ENCODE data around the gene PROX1. TPM values are rescaled to one million over a fixed set of nuclear protein-coding genes. Genes with fewer than 3 reads are reported as not detected.
A peak's percentile ranks its signal among the peaks of the same experiment; 100 is the strongest.

The PROX1 gene
- total RNA-seq, 2 experiments from 2014 or later: 0.09 to 0.14 TPM

GRCh38 chr1:213989002-213989855, 1.5 kb downstream of the PROX1 start:
- intact Hi-C loops (cut with DNase I, micrococcal nuclease): loop anchor here in 1 of 2 experiments (5.0 kb wide), 2 partner anchors 227 to 1578 kb away; partner anchors contain the start of gene KCTD3
- H3K4me1 Mint-ChIP-seq: peaks cover 34% of the 10 kb centered on the region
- CTCF ChIA-PET: no interaction called here
- peak overlapping the region; percentile 81 for H3K4me3 Mint-ChIP-seq
- DNase-seq (no peak), ATAC-seq (no peak)
- no peaks in the 10 kb centered on the region for H3K36me3 Mint-ChIP-seq (ENCODE audit: low read depth)
- POLR2A ChIA-PET: interaction anchor here (0.6 kb wide), 1 partner anchor 16 kb away, joined by 3 read pairs; no protein-coding TSS in a partner anchor
- H3K9me3 Mint-ChIP-seq (ENCODE audit: low read depth): no peaks in the 10 kb centered on the region
- no peak overlapping the region for H3K27ac Mint-ChIP-seq
- H3K27me3 Mint-ChIP-seq: peaks cover 83% of the 10 kb centered on the region

- Mint-ChIP-seq H3K4me1 (peaks cover 6% of the 10 kb centered on the region), H3K36me3 (ENCODE audit: low read depth) (no peaks in the 10 kb centered on the region), H3K9me3 (ENCODE audit: low read depth) (no peaks in the 10 kb centered on the region), H3K4me3 (no peak overlapping the region), H3K27me3 (peaks cover 43% of the 10 kb centered on the region), H3K27ac (no peak overlapping the region)
- intact Hi-C loops (cut with DNase I, micrococcal nuclease): no loop called here
- DNase-seq: no peak
- ATAC-seq: no peak
- ChIA-PET POLR2A (no interaction called here), CTCF (interaction anchor here (2.0 kb wide), 1 partner anchor 335 kb away, joined by 5 read pairs; no protein-coding TSS in a partner anchor)
Measured at GRCh38 chr1:213993929-213994328, 6.2 kb downstream of the PROX1 start.

- H3K36me3 Mint-ChIP-seq (ENCODE audit: low read depth): no peaks in the 10 kb centered on the region
- ChIA-PET POLR2A (no interaction called here), CTCF (interaction anchor here (2.0 kb wide), 1 partner anchor 334 kb away, joined by 5 read pairs; no protein-coding TSS in a partner anchor)
- H3K27ac Mint-ChIP-seq: no peak overlapping the region
- ATAC-seq (no peak), DNase-seq (no peak)
- H3K4me1 Mint-ChIP-seq: no peaks in the 10 kb centered on the region
- intact Hi-C loops (cut with DNase I, micrococcal nuclease): no loop called here
- H3K9me3 Mint-ChIP-seq (ENCODE audit: low read depth): no peaks in the 10 kb centered on the region
- peaks cover 35% of the 10 kb centered on the region for H3K27me3 Mint-ChIP-seq
- H3K4me3 Mint-ChIP-seq: no peak overlapping the region
Measured at GRCh38 chr1:213994888-213995287, 7.1 kb downstream of the PROX1 start.

DNA sequence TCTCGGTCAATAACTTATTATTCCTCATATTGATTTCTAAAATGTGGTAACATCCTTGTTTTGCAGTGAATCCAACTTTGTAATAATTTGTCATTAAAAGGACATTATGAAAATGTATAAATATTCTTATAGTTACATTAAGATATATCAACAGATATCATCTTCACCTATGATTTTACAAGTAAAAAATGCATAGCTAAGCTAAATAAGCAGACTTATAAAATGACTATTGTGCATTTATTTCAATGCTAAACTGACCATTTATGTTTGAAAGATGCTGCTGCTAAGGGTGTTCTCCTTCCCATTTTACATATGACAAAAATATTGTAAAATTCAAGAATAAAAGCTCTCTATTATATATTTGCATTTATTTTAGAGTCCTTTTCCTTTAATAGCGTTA, 7.8 kb downstream of the PROX1 start:
- Mint-ChIP-seq H3K36me3 (ENCODE audit: low read depth) (no peaks in the 10 kb centered on the region), H3K9me3 (ENCODE audit: low read depth) (no peaks in the 10 kb centered on the region), H3K27me3 (peaks cover 28% of the 10 kb centered on the region), H3K4me3 (no peak overlapping the region), H3K4me1 (no peaks in the 10 kb centered on the region), H3K27ac (no peak overlapping the region)
- POLR2A ChIA-PET: no interaction called here
- ATAC-seq (no peak), DNase-seq (no peak)
- CTCF ChIA-PET: no interaction called here
- intact Hi-C loops (cut with DNase I, micrococcal nuclease): no loop called here

DNA sequence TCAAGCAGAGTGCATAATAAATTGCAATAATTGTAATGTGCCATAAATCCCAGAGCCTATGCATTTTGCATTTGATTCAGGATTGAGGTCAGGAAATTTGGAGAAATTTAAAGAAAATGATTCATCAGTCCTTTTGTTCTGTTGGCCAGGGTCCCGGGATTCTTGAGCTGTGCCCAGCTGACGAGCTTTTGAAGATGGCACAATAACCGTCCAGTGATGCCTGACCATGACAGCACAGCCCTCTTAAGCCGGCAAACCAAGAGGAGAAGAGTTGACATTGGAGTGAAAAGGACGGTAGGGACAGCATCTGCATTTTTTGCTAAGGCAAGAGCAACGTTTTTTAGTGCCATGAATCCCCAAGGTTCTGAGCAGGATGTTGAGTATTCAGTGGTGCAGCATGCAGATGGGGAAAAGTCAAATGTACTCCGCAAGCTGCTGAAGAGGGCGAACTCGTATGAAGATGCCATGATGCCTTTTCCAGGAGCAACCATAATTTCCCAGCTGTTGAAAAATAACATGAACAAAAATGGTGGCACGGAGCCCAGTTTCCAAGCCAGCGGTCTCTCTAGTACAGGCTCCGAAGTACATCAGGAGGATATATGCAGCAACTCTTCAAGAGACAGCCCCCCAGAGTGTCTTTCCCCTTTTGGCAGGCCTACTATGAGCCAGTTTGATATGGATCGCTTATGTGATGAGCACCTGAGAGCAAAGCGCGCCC, 8.7 kb downstream of the PROX1 start:
- no peaks in the 10 kb centered on the region for H3K9me3 Mint-ChIP-seq (ENCODE audit: low read depth)
- H3K36me3 Mint-ChIP-seq (ENCODE audit: low read depth): no peaks in the 10 kb centered on the region
- no peak for ATAC-seq
- no peak overlapping the region for H3K27ac Mint-ChIP-seq
- CTCF ChIA-PET: no interaction called here
- no peaks in the 10 kb centered on the region for H3K4me1 Mint-ChIP-seq
- intact Hi-C loops (cut with DNase I, micrococcal nuclease): no loop called here
- POLR2A ChIA-PET: no interaction called here
- no peak for DNase-seq
- no peak overlapping the region for H3K4me3 Mint-ChIP-seq
- H3K27me3 Mint-ChIP-seq: peaks cover 20% of the 10 kb centered on the region

DNA sequence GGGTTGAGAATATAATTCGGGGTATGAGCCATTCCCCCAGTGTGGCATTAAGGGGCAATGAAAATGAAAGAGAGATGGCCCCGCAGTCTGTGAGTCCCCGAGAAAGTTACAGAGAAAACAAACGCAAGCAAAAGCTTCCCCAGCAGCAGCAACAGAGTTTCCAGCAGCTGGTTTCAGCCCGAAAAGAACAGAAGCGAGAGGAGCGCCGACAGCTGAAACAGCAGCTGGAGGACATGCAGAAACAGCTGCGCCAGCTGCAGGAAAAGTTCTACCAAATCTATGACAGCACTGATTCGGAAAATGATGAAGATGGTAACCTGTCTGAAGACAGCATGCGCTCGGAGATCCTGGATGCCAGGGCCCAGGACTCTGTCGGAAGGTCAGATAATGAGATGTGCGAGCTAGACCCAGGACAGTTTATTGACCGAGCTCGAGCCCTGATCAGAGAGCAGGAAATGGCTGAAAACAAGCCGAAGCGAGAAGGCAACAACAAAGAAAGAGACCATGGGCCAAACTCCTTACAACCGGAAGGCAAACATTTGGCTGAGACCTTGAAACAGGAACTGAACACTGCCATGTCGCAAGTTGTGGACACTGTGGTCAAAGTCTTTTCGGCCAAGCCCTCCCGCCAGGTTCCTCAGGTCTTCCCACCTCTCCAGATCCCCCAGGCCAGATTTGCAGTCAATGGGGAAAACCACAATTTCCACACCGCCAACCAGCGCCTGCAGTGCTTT, 9.4 kb downstream of the PROX1 start:
- Mint-ChIP-seq H3K27me3 (peaks cover 15% of the 10 kb centered on the region), H3K27ac (no peak overlapping the region), H3K4me1 (no peaks in the 10 kb centered on the region), H3K4me3 (no peak overlapping the region), H3K36me3 (ENCODE audit: low read depth) (no peaks in the 10 kb centered on the region), H3K9me3 (ENCODE audit: low read depth) (no peaks in the 10 kb centered on the region)
- DNase-seq: no peak
- no peak for ATAC-seq
- ChIA-PET POLR2A (no interaction called here), CTCF (no interaction called here)
- intact Hi-C loops (cut with DNase I, micrococcal nuclease): no loop called here

- CTCF ChIA-PET: no interaction called here
- Mint-ChIP-seq H3K36me3 (ENCODE audit: low read depth) (no peaks in the 10 kb centered on the region), H3K4me1 (no peaks in the 10 kb centered on the region), H3K4me3 (no peak overlapping the region), H3K9me3 (ENCODE audit: low read depth) (no peaks in the 10 kb centered on the region), H3K27ac (no peak overlapping the region), H3K27me3 (peaks cover 10% of the 10 kb centered on the region)
- intact Hi-C loops (cut with DNase I, micrococcal nuclease): no loop called here
- POLR2A ChIA-PET: no interaction called here
- no peak for DNase-seq
- ATAC-seq: no peak
Measured at GRCh38 chr1:213997772-213998107, 10.0 kb downstream of the PROX1 start.

DNA sequence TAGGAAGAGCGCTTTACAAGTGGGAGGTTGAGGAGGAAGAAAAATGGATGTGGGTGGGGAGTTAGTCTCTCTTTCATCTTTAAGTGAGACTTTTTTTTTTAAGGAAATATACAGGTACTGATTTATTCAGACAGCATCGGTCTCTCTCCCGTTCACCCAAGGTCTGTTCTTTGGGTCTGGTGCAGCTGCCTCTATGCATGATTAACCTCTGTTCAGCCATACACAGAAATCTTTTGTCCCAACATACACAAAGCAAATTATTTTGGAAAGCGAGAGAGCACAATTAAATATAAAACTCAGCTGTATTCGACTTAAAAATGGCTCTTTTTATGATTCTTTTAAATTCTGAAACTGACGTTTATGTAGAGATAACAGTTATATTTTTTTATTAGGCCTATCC, 11.0 kb downstream of the PROX1 start:
- intact Hi-C loops (cut with DNase I, micrococcal nuclease): no loop called here
- DNase-seq (no peak), ATAC-seq (no peak)
- ChIA-PET POLR2A (no interaction called here), CTCF (no interaction called here)
- no peak overlapping the region for H3K4me3 Mint-ChIP-seq
- H3K27ac Mint-ChIP-seq: no peak overlapping the region
- no peaks in the 10 kb centered on the region for H3K9me3 Mint-ChIP-seq (ENCODE audit: low read depth)
- H3K4me1 Mint-ChIP-seq: no peaks in the 10 kb centered on the region
- H3K36me3 Mint-ChIP-seq (ENCODE audit: low read depth): no peaks in the 10 kb centered on the region
- peaks cover 7% of the 10 kb centered on the region for H3K27me3 Mint-ChIP-seq

DNA sequence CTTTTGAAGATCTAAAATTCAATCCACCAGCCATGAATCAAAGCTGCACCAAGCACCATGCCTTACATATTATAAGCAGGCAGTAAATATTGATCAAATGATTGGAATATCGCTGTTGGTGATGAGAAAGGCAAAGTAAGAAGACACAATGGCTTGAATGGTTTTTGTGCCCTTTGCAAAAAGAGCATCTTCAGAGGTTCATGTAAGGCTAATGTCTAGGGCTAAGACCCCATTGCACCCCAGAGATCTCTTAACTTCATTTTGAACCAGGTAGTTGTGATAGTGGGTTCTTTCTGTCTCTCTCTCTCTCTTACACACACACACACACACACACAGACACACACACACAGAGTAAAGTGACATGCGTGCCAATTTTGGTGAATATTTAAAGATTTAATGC, 12.0 kb downstream of the PROX1 start:
- ChIA-PET POLR2A (no interaction called here), CTCF (no interaction called here)
- Mint-ChIP-seq H3K36me3 (ENCODE audit: low read depth) (no peaks in the 10 kb centered on the region), H3K27ac (no peak overlapping the region), H3K4me1 (no peaks in the 10 kb centered on the region), H3K27me3 (peaks cover 3% of the 10 kb centered on the region), H3K9me3 (ENCODE audit: low read depth) (no peaks in the 10 kb centered on the region), H3K4me3 (no peak overlapping the region)
- intact Hi-C loops (cut with DNase I, micrococcal nuclease): no loop called here
- no peak for DNase-seq
- no peak for ATAC-seq

DNA sequence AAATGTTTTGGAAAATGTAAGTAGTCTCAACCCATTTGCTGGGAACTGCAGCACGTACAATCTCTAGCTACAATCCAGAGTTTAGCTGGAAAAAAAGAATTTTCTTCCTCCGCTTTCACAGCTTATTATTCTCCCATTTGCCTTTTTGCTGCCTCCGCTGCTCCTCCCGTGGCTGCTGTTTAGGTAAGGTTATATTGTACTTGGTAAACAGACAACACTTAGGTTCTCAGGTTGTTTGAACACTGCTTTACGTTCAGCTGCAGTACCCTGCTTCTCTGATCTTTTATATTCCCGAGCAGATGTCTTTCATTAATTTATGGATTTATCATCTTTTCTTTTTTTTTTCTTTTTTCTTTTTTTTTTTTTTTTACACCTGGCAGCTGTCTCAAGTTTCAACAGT, 14.3 kb downstream of the PROX1 start:
- no peaks in the 10 kb centered on the region for H3K4me1 Mint-ChIP-seq
- ChIA-PET CTCF (interaction anchor here (0.6 kb wide), 1 partner anchor 254 kb away, joined by 4 read pairs; no protein-coding TSS in a partner anchor), POLR2A (no interaction called here)
- no peaks in the 10 kb centered on the region for H3K9me3 Mint-ChIP-seq (ENCODE audit: low read depth)
- no peak overlapping the region for H3K4me3 Mint-ChIP-seq
- intact Hi-C loops (cut with DNase I, micrococcal nuclease): no loop called here
- peaks cover 3% of the 10 kb centered on the region for H3K27me3 Mint-ChIP-seq
- no peak overlapping the region for H3K27ac Mint-ChIP-seq
- ATAC-seq (no peak), DNase-seq (no peak)
- no peaks in the 10 kb centered on the region for H3K36me3 Mint-ChIP-seq (ENCODE audit: low read depth)

DNA sequence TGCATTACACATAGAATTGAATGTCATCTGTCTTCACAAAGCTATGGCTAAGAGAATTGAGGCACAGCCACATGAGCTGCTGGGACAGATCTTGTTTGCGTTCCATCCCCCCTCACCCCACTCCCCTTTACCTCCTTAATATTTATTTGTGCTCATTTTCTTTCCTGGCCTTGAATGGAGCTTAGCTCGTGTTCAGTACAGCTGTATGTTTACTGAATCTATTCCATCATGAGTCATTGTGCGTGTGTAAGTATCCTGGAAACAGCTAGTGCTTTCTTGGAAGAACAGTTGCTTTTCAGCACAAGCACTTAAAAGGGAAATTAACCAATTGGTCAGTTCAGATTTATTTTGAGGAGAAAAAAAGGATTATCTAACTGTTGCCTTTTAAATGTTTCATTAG, 14.7 kb downstream of the PROX1 start:
- DNase-seq (no peak), ATAC-seq (no peak)
- intact Hi-C loops (cut with DNase I, micrococcal nuclease): no loop called here
- Mint-ChIP-seq H3K9me3 (ENCODE audit: low read depth) (no peaks in the 10 kb centered on the region), H3K27ac (no peak overlapping the region), H3K27me3 (peaks cover 3% of the 10 kb centered on the region), H3K4me1 (no peaks in the 10 kb centered on the region), H3K36me3 (ENCODE audit: low read depth) (no peaks in the 10 kb centered on the region), H3K4me3 (no peak overlapping the region)
- ChIA-PET POLR2A (no interaction called here), CTCF (no interaction called here)

All from activated CD4-positive, alpha-beta T cell treated with anti-CD3 and anti-CD28 coated beads for 36 hours (primary cell).